Liver (tissue), 9 donors: ENCODE data around the gene CACNA1C. TPM values are rescaled to one million over a fixed set of nuclear protein-coding genes. Genes with fewer than 3 reads are reported as not detected.

Source experiments
- DNase-seq: peaks from one replicate; pipeline ENCODE4 v3.0.0-alpha.2; 2017; ENCODE audit warnings: low spot score
- H3K27ac ChIP-seq, 2 donors: one replicate each; pipeline ENCODE4 v1.7.0; 2013; ENCODE audit warnings: inconsistent platforms in 2 of 2, low read length in 2 of 2, control low read depth in 1 of 2, low read depth in 1 of 2, mild to moderate bottlenecking in 1 of 2
- H3K27me3 ChIP-seq, 4 donors: one replicate each; pipeline versions ENCODE4 v1.6.1 to v1.7.0; 2013; ENCODE audit warnings: low read length in 3 of 4, inconsistent platforms in 1 of 4, mild to moderate bottlenecking in 1 of 4, moderate library complexity in 1 of 4; ENCODE audit not compliant: control insufficient read depth in 4 of 4, insufficient read depth in 4 of 4
- H3K36me3 ChIP-seq, 4 donors: one replicate each; pipeline versions ENCODE4 v1.6.1 to v1.7.0; 2013; ENCODE audit warnings: low read length in 3 of 4, mild to moderate bottlenecking in 3 of 4, low read depth in 1 of 4, moderate library complexity in 1 of 4; ENCODE audit not compliant: control insufficient read depth in 4 of 4, insufficient read depth in 3 of 4
- H3K4me1 ChIP-seq, 4 donors: one replicate each; pipeline versions ENCODE4 v1.6.1 to v1.7.0; 2013; ENCODE audit warnings: low read length in 3 of 4, mild to moderate bottlenecking in 3 of 4, moderate library complexity in 1 of 4; ENCODE audit not compliant: control insufficient read depth in 4 of 4, insufficient read depth in 4 of 4
- H3K4me3 ChIP-seq, 3 donors: one replicate each; pipeline versions ENCODE4 v1.6.1 to v1.7.0; 2013; ENCODE audit warnings: low read length in 3 of 3, control low read depth in 1 of 3, low read depth in 1 of 3, mild to moderate bottlenecking in 1 of 3
- H3K9ac ChIP-seq, 2 donors: one replicate each; pipeline ENCODE4 v1.7.0; 2013; ENCODE audit warnings: low read length in 2 of 2, mild to moderate bottlenecking in 2 of 2, moderate library complexity in 2 of 2, control low read depth in 1 of 2, low read depth in 1 of 2
- H3K9me3 ChIP-seq, 4 donors: one replicate each; pipeline versions ENCODE4 v1.6.1 to v1.7.0; 2013; ENCODE audit warnings: low read length in 3 of 4; ENCODE audit not compliant: control insufficient read depth in 4 of 4
- ATF3 ChIP-seq: IDR thresholded peaks from 2 replicates; pipeline ENCODE4 v1.6.1; 2016; ENCODE audit warnings: antibody characterized with exemption
- CTCF ChIP-seq: fragments of 150-350 bp; IDR thresholded peaks from 2 replicates; pipeline ENCODE4 v1.5.1; 2017; ENCODE audit warnings: improper control_type of control experiment, low read depth, low read length; ENCODE audit not compliant: missing input control
- EGR1 ChIP-seq, 2 donors: IDR thresholded peaks; 2 replicates each; pipeline ENCODE4 v1.6.1; 2016 to 2018; ENCODE audit warnings: antibody characterized with exemption in 2 of 2, low read depth in 2 of 2
- FOXA2 ChIP-seq: IDR thresholded peaks from 2 replicates; pipeline ENCODE4 v1.6.1; 2016; ENCODE audit warnings: antibody characterized with exemption
- GABPA ChIP-seq, 2 donors: IDR thresholded peaks in 1 of 2; conservative IDR thresholded peaks in 1 of 2; 2 replicates each; pipeline ENCODE4 v1.6.1; 2016; ENCODE audit warnings: antibody characterized with exemption in 2 of 2, mild to moderate bottlenecking in 1 of 2, moderate library complexity in 1 of 2
- HNF4A ChIP-seq, 2 donors: conservative IDR thresholded peaks; 2 replicates each; pipeline ENCODE4 v1.6.1; 2016; ENCODE audit warnings: antibody characterized with exemption in 2 of 2, mild to moderate bottlenecking in 2 of 2
- HNF4G ChIP-seq: IDR thresholded peaks from 2 replicates; pipeline ENCODE4 v1.6.1; 2016; ENCODE audit warnings: antibody characterized with exemption
- JUND ChIP-seq, 2 donors: IDR thresholded peaks; 2 replicates each; pipeline ENCODE4 v1.6.1; 2016; ENCODE audit warnings: antibody characterized with exemption in 2 of 2
- NR2F2 ChIP-seq: IDR thresholded peaks from 2 replicates; pipeline ENCODE4 v1.6.1; 2016; ENCODE audit warnings: antibody characterized with exemption
- RAD21 ChIP-seq, 2 donors: IDR thresholded peaks; 2 replicates each; pipeline ENCODE4 v1.6.1; 2016; ENCODE audit warnings: antibody characterized with exemption in 2 of 2, mild to moderate bottlenecking in 2 of 2
- REST ChIP-seq: IDR thresholded peaks from 2 replicates; pipeline ENCODE4 v1.6.1; 2016; ENCODE audit warnings: antibody characterized with exemption, mild to moderate bottlenecking
- RXRA ChIP-seq, 2 donors: IDR thresholded peaks; 2 replicates each; pipeline ENCODE4 v1.6.1; 2017 to 2018; ENCODE audit warnings: antibody characterized with exemption in 2 of 2, mild to moderate bottlenecking in 1 of 2
- SP1 ChIP-seq: IDR thresholded peaks from 2 replicates; pipeline ENCODE4 v1.6.1; 2018; ENCODE audit warnings: antibody characterized with exemption, mild to moderate bottlenecking
- TAF1 ChIP-seq: conservative IDR thresholded peaks from 2 replicates; pipeline ENCODE4 v1.6.1; 2016; ENCODE audit warnings: antibody characterized with exemption, mild to moderate bottlenecking
- YY1 ChIP-seq: IDR thresholded peaks from 2 replicates; pipeline ENCODE4 v1.6.1; 2016; ENCODE audit warnings: antibody characterized with exemption, mild to moderate bottlenecking
- ZBTB33 ChIP-seq: IDR thresholded peaks from 2 replicates; pipeline ENCODE4 v1.6.1; 2016; ENCODE audit warnings: antibody characterized with exemption
- WGBS: extraction: QIAGEN DNeasy Blood & Tissue Kit; methylation state at CpG from one replicate; pipeline ENCODE4 v1.1.7; 2013; 5-methylcytosine and 5-hydroxymethylcytosine counted together
- polyA plus RNA-seq, 2 donors: library from polyadenylated mRNA; stranded (reverse) in 1 of 2; unstranded in 1 of 2; fragments of 200-250 nt in 1 of 2; fragments of >200 nt in 1 of 2; fragmentation: Nextera tagmentation in 1 of 2; extraction: Ambion mirVana in 1 of 2; gene quantifications; one replicate each; pipeline versions ENCODE4 v1.2.1 to v1.2.3, GENCODE V29; 2013 to 2015
- total RNA-seq, 2 donors: library from RNA; depleted of rRNA; stranded (reverse); fragments of >200 nt; gene quantifications; one replicate each; pipeline ENCODE4 v1.2.3, GENCODE V29; 2014
- donor health status: healthy.
- donor health status: healthy.
- donor health status: healthy.
- donor health status: healthy.
- donor health status: healthy.

CACNA1C gene
- total and polyA plus RNA-seq, 4 donors = 0.23 to 1.9 (median 0.41) TPM

GRCh38 chr12:2411616-2412304 is 359.0 kb downstream of the CACNA1C start:
- no peak overlapping the region for H3K4me3 ChIP-seq
- WGBS = 67% methylated on average over 12 of the region's 12 CpGs
- TF ChIP-seq SP1 = no peak
- no peak for TF ChIP-seq GABPA (IDR thresholded peaks at IDR 0.05 in 1 of 2, conservative IDR thresholded peaks at IDR 0.05 in 1 of 2)
- TF ChIP-seq ZBTB33 = no peak
- no peak for TF ChIP-seq HNF4A (conservative IDR thresholded peaks at IDR 0.05)
- TF ChIP-seq CTCF = no peak
- no peak for TF ChIP-seq JUND (IDR thresholded peaks at IDR 0.05)
- no peak for TF ChIP-seq YY1
- no peak for TF ChIP-seq FOXA2
- no peak for TF ChIP-seq TAF1
- TF ChIP-seq EGR1 (IDR thresholded peaks at IDR 0.05; ENCODE audit: low read depth in 2 of 2) = no peak
- H3K27ac ChIP-seq = no peak overlapping the region
- no peaks in the 10 kb centered on the region for H3K9me3 ChIP-seq
- no peak for DNase-seq
- H3K27me3 ChIP-seq = peaks cover 0 to 2% (median 0%) of the 10 kb centered on the region in 4 donors
- no peaks in the 10 kb centered on the region for H3K4me1 ChIP-seq
- H3K36me3 ChIP-seq = no peaks in the 10 kb centered on the region
- H3K9ac ChIP-seq = no peak overlapping the region

GRCh38 chr12:2412305-2412643 is 359.5 kb downstream of the CACNA1C start:
- Histone ChIP-seq H3K4me1 (no peaks in the 10 kb centered on the region), H3K9ac (no peak overlapping the region), H3K36me3 (no peaks in the 10 kb centered on the region), H3K4me3 (no peak overlapping the region), H3K27ac (no peak overlapping the region), H3K27me3 (peaks cover 0 to 2% (median 0%) of the 10 kb centered on the region in 4 donors), H3K9me3 (no peaks in the 10 kb centered on the region)
- 53% methylated on average over 9 of the region's 9 CpGs for WGBS
- TF ChIP-seq FOXA2 (no peak), ZBTB33 (no peak), NR2F2 (no peak), HNF4A (conservative IDR thresholded peaks at IDR 0.05) (no peak), GABPA (IDR thresholded peaks at IDR 0.05 in 1 of 2, conservative IDR thresholded peaks at IDR 0.05 in 1 of 2) (no peak), ATF3 (no peak), RXRA (IDR thresholded peaks at IDR 0.05) (no peak), REST (no peak), YY1 (no peak), HNF4G (no peak), RAD21 (IDR thresholded peaks at IDR 0.05) (no peak)
- DNase-seq = no peak
